Esophagus squamous epithelium (tissue), 5 donors: Measurements from ENCODE around the gene HEBP2. TPM values are rescaled to one million over a fixed set of nuclear protein-coding genes. Genes with fewer than 3 reads are reported as not detected.

ENCODE experiments used
- DNase-seq: peaks from one replicate; lab custom pipeline; 2025; lab: John Stamatoyannopoulos, UW
- H3K27ac ChIP-seq, 4 donors: fragments of 200-600 bp; sonication (generic); one replicate each; pipeline ENCODE4 v1.5.1; 2016 to 2019; ENCODE audit warnings: mild to moderate bottlenecking in 1 of 4
- H3K27me3 ChIP-seq, 4 donors: fragments of 200-600 bp; sonication (generic); 1 replicate in 3 of 4; 2 replicates in 1 of 4; pipeline versions ENCODE4 v1.5.1 to v1.6.0; 2017 to 2021; ENCODE audit warnings: antibody characterized with exemption in 1 of 4
- H3K36me3 ChIP-seq, 3 donors: fragments of 200-600 bp; sonication (generic); one replicate each; pipeline ENCODE4 v1.5.1; 2016 to 2019
- H3K4me1 ChIP-seq, 3 donors: fragments of 200-600 bp; sonication (generic); one replicate each; pipeline ENCODE4 v1.5.1; 2017 to 2019
- H3K4me3 ChIP-seq, 4 donors: fragments of 200-600 bp; sonication (generic); 1 replicate in 3 of 4; 2 replicates in 1 of 4; pipeline ENCODE4 v1.5.1; 2016 to 2019; ENCODE audit warnings: mild to moderate bottlenecking in 2 of 4, moderate library complexity in 1 of 4
- H3K9me3 ChIP-seq, 3 donors: fragments of 200-600 bp; sonication (generic); one replicate each; pipeline ENCODE4 v1.5.1; 2016 to 2019
- POLR2A ChIP-seq, 4 donors: fragments of 450-650 bp; IDR thresholded peaks; one replicate each; pipeline ENCODE4 v1.6.1; 2017; ENCODE audit warnings: antibody characterized with exemption in 4 of 4, mild to moderate bottlenecking in 4 of 4, moderate library complexity in 3 of 4
- WGBS, 2 donors: methylation state at CpG; one replicate each; pipeline ENCODE4 v1.1.5; 2018; 5-methylcytosine and 5-hydroxymethylcytosine counted together
- intact Hi-C: fragments of 100-400 bp; cut with DNase I; formaldehyde crosslinking; loops from one replicate; pipeline ENCODE4 v1.15.0; 2022
- total RNA-seq, 4 donors: library from RNA; depleted of rRNA; stranded (reverse); fragments of >200 nt; gene quantifications; one replicate each; pipeline ENCODE4 v1.1.0, GENCODE V29; 2016
- TF ChIP-seq, protein P1 (sequence below), 6 experiments: fragments of 450-650 bp in 4 of 6; fragments of 200-600 bp in 2 of 6; sonication (generic) in 2 of 6; IDR thresholded peaks; one replicate each; pipeline ENCODE4 v1.5.1; 2016 to 2019; ENCODE audit warnings: antibody characterized with exemption in 6 of 6, mild to moderate bottlenecking in 4 of 6, moderate library complexity in 4 of 6
- donor health status: DM: yes; HTN: yes; CAD: no.

Gene HEBP2
- total RNA-seq, 4 donors from 2014 or later: 62.1 to 193 (median 90.8) TPM

DNA sequence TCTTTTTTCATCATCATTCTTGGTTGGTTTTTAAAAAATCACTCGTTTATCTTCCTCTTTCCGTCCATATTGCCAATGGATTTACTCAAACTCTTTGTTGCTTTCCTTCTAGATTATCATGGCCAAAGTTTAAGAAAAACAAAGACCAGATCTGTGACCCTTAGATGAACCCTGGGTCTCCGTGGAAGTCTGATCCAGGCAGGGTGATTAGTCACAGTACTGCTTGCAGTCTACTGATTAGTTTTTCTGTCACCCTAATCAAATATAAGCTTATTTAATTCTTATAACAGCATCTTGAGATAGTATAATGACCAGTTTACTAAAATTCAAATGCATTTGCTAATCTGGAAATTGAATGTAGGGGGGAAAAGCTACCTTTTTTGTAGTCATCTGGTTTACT is 32.3 kb upstream of the HEBP2 start:
- TF ChIP-seq, protein P1, sequence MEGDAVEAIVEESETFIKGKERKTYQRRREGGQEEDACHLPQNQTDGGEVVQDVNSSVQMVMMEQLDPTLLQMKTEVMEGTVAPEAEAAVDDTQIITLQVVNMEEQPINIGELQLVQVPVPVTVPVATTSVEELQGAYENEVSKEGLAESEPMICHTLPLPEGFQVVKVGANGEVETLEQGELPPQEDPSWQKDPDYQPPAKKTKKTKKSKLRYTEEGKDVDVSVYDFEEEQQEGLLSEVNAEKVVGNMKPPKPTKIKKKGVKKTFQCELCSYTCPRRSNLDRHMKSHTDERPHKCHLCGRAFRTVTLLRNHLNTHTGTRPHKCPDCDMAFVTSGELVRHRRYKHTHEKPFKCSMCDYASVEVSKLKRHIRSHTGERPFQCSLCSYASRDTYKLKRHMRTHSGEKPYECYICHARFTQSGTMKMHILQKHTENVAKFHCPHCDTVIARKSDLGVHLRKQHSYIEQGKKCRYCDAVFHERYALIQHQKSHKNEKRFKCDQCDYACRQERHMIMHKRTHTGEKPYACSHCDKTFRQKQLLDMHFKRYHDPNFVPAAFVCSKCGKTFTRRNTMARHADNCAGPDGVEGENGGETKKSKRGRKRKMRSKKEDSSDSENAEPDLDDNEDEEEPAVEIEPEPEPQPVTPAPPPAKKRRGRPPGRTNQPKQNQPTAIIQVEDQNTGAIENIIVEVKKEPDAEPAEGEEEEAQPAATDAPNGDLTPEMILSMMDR (IDR thresholded peaks at IDR 0.05): no peak
- no peak for TF ChIP-seq POLR2A (IDR thresholded peaks at IDR 0.05)
- Histone ChIP-seq H3K4me1 (no peaks in the 10 kb centered on the region), H3K27me3 (no peaks in the 10 kb centered on the region), H3K4me3 (no peak overlapping the region), H3K9me3 (no peaks in the 10 kb centered on the region), H3K36me3 (no peaks in the 10 kb centered on the region), H3K27ac (no peak overlapping the region)
- DNase-seq: no peak
- 40 to 44% methylated on average over 3 of the region's 3 CpGs for WGBS, 2 donors
- intact Hi-C loops: no loop called here

- intact Hi-C loops: no loop called here
- Histone ChIP-seq H3K4me1 (no peaks in the 10 kb centered on the region), H3K27me3 (no peaks in the 10 kb centered on the region), H3K4me3 (no peak overlapping the region), H3K9me3 (no peaks in the 10 kb centered on the region), H3K27ac (no peak overlapping the region), H3K36me3 (no peaks in the 10 kb centered on the region)
- no peak for DNase-seq
- no peak for TF ChIP-seq POLR2A (IDR thresholded peaks at IDR 0.05)
- TF ChIP-seq, protein P1 (IDR thresholded peaks at IDR 0.05): peak in 1 of 6 experiments; percentile 23
Measured at GRCh38 chr6:138372711-138373463, 31.1 kb upstream of the HEBP2 start.

DNA sequence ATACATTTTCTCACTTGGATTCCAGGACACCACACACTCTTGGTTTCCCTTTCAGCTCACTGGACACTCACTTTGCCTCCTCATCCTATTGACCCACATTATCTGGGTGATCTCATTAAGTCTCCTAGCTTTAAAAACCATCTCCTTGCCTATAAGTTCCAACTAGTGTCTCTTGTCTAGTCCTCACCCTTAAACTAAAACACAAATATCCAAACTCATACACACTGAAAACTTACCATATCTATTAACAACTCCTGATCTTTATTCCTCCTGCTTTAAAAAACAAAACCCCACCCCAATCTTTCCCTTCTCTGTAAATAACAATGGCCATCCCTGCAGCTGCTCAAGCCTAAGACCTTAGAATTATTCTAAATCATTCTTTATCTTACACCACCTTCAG is 29.8 kb upstream of the HEBP2 start:
- Histone ChIP-seq H3K4me3 (no peak overlapping the region), H3K27me3 (no peaks in the 10 kb centered on the region), H3K27ac (no peak overlapping the region), H3K9me3 (no peaks in the 10 kb centered on the region), H3K36me3 (no peaks in the 10 kb centered on the region), H3K4me1 (no peaks in the 10 kb centered on the region)
- no peak for DNase-seq
- TF ChIP-seq, protein P1 (IDR thresholded peaks at IDR 0.05): no peak
- no peak for TF ChIP-seq POLR2A (IDR thresholded peaks at IDR 0.05)
- intact Hi-C loops: no loop called here

DNA sequence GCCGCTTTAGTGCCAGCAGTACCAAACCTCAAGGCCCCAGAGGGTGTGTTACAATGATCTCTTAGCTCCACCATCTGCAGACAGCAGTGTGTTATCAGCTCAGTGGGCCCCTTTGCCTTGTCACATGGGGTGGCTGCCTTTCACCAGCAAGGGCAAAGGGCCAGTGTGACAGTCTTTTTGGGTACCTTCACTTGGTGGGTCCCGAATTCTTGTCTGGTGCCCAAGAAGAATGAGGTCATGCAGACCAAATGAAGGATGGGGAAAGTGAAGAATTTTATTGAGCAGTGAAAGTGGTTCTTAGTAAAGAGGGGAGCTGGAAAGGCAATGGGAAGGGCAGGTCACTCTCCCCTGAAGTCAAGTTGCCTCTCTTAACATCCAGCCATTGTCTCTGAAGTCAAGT is 29.2 kb upstream of the HEBP2 start:
- Histone ChIP-seq H3K4me3 (no peak overlapping the region), H3K36me3 (no peaks in the 10 kb centered on the region), H3K27me3 (no peaks in the 10 kb centered on the region), H3K27ac (no peak overlapping the region), H3K4me1 (no peaks in the 10 kb centered on the region), H3K9me3 (no peaks in the 10 kb centered on the region)
- no peak for DNase-seq
- 80 to 90% methylated on average over 1 of the region's 2 CpGs for WGBS, 2 donors
- intact Hi-C loops: no loop called here
- TF ChIP-seq, protein P1 (IDR thresholded peaks at IDR 0.05): no peak
- TF ChIP-seq POLR2A (IDR thresholded peaks at IDR 0.05): no peak

DNA sequence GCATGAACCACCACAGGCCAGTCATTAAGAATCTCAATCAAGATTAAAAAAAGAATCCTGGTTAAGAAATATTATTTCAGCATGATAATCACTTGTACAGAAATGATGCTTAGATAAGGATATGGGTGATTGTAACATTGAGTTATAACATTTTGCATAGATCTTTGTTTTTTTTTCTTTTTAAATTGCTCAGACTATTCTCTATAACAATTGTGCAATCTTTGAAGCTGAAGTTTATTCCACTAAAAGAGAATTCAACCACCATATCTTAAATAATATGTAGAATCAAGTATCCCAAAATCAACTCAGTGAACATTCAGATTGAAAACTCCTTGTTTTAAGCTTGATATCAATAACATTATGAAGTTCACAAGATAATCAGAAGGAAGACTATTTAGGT is 27.0 kb upstream of the HEBP2 start:
- no peaks in the 10 kb centered on the region for H3K27me3 ChIP-seq
- no peak for DNase-seq
- intact Hi-C loops: no loop called here
- H3K9me3 ChIP-seq: no peaks in the 10 kb centered on the region
- no peak overlapping the region for H3K27ac ChIP-seq
- H3K36me3 ChIP-seq: no peaks in the 10 kb centered on the region
- H3K4me3 ChIP-seq: no peak overlapping the region
- no peaks in the 10 kb centered on the region for H3K4me1 ChIP-seq
- no peak for TF ChIP-seq POLR2A (IDR thresholded peaks at IDR 0.05)
- TF ChIP-seq, protein P1 (IDR thresholded peaks at IDR 0.05): no peak
